HG02870 (cell line): ENCODE measurements around the gene RXFP2.

Source experiments
- ATAC-seq: cut with Tn5 transposase; IDR thresholded peaks from one replicate; pipeline ENCODE4 v1.9.1; 2021; ENCODE audit warnings: mild to moderate bottlenecking, moderate library complexity; ENCODE audit not compliant: unreplicated experiment

Gene RXFP2, protein sequence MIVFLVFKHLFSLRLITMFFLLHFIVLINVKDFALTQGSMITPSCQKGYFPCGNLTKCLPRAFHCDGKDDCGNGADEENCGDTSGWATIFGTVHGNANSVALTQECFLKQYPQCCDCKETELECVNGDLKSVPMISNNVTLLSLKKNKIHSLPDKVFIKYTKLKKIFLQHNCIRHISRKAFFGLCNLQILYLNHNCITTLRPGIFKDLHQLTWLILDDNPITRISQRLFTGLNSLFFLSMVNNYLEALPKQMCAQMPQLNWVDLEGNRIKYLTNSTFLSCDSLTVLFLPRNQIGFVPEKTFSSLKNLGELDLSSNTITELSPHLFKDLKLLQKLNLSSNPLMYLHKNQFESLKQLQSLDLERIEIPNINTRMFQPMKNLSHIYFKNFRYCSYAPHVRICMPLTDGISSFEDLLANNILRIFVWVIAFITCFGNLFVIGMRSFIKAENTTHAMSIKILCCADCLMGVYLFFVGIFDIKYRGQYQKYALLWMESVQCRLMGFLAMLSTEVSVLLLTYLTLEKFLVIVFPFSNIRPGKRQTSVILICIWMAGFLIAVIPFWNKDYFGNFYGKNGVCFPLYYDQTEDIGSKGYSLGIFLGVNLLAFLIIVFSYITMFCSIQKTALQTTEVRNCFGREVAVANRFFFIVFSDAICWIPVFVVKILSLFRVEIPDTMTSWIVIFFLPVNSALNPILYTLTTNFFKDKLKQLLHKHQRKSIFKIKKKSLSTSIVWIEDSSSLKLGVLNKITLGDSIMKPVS

DNA sequence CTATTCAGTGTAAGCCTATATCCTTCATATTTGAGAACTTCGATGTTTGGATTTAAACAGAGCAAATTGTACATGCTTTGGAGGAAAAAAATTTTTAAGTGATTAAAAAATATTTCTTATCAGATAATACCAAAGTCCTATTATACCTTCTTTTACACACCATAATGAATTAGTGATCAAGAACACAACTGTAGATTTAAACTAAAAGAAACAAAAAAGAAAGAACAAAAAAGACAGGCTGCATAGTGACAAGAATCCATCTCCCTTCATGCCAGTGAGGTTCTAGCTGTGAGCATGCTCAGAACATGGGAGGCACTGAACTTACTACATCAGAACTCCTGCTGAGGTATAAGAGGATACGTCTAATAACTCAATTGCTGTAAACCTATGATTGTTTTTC, at the start of gene RXFP2:
RXFP2 (plus strand) TSS at position 301 of the 400 bp plus-strand sequence; CDS start at position 388, 87 bp downstream.
- ATAC-seq = no peak

DNA sequence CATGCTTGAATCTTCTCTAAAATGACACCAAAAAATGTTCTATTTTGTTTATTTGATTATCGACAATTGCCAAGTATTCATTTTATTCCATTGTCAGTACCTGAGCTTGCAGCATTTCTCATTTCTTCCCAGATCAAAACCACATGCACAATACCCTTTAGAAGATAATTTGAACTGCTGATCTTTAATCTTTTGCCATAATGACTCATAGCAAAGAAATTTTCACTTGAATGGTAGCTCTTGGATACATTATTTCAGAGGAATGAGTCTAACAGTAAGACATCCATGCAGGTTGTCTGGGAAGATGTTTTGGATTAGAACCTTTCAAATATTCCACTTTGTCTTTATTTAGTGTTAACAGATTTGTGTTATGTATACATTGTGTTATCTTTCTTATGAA, 42.0 kb upstream of the RXFP2 start:
- ATAC-seq = no peak

DNA sequence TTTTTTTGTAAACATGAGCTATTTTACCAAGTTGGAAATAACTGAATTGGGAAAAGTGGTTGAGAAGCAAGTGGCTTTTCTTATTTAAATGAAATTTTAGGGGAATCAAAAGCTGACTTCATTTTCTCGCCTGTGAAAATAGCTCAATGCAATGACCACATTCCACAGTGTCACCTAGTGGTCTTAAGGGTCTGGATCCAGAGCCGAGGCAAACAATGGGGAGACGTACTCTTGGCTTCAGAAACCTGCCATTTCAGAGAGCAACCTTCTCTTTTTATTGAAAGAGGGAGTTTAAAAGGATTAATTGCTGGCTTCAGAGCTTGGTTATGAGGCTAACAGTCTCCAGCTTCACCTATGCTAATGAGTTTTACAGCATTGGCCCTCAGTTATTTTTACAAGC, 39.7 kb upstream of the RXFP2 start:
- no peak for ATAC-seq

DNA sequence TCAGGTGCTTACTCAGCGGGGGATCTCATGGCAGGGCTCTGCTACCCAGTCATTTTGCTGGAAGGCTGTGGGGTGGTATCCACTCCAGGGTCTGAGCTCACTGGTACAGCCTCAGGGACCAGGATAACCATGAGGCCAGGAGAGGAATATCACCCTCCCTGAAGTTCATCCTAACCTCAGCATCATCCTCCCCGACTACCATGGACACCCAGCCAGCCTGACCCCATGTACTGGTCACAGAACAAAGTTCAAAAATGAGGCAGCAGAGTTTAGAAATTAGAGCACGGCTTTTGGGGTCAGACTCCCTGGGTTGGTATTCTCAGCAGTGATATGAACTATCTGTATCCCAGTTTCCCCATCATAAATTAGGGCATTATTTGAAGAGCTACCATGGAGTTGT, 35.5 kb upstream of the RXFP2 start:
- ATAC-seq = no peak

DNA sequence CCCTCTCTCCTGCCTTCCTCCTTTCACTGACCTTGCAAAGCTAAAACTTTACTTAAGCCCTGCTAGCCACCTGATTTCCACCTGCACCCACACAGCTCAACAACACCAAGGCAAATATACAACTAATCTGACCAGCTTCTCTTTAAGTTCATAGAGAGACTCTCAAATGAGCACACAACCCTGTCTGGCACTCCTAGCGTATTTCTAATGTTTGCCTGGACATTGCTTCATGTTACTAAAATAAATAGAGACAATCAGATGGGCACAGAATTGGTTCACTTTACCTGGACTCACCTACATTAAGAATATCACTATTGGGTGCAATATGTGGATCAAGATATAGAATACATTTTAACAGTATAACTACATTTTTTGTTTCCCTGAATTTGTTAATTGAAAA, 33.2 kb upstream of the RXFP2 start:
- no peak for ATAC-seq

DNA sequence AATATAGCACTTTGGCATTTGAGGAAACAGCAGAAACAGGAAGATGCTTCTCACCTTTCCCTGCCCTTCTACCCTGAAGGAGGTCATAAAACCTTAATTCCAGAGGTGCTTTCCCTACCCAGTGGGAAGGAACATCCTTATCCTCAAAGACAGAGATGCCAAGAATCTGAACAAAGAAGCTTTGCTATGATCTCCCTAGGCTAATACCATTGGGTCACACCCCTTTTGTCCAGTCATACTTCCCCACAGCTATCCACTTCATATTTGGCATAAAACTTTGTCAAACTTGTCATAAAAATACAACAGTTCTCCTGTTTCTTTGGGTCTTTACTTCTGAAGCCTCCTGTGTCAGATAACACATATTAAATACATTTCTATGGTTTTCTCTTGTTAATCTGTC, 21.7 kb upstream of the RXFP2 start:
- ATAC-seq = no peak

DNA sequence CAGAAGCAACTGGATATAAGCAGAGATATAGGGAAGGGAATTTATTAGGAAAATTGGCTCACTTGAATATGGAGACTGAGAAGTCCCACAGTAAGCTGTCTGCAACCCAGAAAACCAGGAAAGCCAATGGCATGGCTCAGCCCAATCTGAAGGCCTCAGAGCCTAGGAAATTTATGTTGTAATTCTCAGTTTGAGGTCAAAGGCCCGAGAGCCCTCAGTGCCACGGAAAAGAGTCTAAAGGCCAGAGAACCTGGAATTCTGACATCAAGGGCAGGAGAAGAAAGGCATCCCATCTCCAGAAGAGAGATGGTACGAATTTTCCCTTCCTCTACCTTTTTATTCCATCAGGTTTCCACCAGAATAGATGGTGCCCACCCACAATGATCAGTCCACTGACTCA, 20.1 kb upstream of the RXFP2 start:
- no peak for ATAC-seq

DNA sequence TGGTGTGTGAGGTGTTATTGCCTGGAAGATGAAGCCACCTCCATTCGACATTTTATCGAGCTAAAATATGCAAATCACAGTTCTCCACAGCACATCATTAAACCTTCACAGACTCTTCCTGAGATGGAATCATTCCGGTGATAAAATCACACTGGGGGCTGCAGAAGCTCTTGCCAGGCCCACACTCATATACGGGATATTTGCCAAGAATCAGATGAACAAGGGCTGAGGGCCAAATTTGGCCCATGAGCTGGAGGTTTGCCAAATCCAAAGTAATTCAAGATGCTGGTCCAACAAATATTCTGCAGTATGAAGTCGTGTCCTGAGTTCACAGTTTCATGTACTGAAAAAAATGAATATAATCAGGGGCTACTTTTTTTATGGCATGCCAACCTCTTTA, 16.7 kb upstream of the RXFP2 start:
- no peak for ATAC-seq

DNA sequence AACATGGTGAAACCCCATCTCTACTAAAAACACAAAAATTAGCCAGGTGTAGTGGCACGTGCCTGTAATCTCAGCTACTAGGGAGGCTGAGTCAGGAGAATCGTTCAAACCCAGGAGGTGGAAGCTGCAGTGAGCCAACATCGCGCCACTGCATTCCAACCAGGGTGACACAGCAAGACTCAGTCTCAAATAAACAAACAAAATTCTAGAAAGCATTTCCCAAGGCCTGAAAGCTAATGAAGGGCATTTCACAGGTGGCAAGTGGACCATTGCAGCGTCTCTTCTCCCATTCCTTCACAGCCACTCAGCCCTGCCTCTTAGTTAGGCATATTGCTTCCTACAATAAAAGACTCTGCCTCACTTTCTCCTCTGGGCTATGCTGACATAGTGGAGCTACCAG, 13.5 kb upstream of the RXFP2 start:
- no peak for ATAC-seq

DNA sequence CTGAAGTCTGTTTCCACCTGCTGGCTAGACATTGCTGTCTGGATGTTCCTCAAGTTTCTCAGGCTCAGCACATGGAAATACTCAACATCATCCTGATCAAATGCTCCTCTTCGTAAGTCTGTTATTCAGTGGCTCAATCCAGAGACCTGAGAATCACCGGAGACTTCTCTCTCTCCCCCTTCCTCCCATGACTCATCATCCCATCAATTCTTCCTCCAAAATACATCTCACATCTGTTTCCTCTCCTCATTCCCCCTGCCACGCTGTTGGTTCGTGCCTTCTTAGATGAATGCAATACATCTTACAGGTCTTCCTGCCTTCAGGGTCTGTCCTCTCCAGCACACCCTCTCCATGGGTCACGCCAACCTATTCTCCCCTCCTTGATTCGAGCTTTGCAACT, 7.4 kb upstream of the RXFP2 start:
- no peak for ATAC-seq

DNA sequence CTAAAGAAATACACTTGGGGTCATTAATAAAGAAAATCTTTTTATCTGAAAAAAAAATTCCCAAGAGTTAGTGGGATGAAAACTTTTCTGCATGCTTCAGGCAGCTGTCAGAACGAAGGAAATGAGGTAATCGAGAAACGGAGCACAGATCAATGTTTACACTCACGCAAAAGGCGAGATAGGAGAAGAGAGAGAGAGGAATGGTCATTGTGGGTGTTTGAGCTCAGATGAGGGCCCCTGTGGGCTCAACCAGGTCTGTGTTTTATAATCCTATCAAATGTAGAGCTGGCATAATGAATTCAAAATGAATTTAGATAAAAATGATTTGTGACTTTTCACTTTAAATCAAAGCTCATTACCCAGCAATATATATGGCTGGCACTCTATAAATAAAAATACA, 6.3 kb upstream of the RXFP2 start:
- ATAC-seq = no peak

DNA sequence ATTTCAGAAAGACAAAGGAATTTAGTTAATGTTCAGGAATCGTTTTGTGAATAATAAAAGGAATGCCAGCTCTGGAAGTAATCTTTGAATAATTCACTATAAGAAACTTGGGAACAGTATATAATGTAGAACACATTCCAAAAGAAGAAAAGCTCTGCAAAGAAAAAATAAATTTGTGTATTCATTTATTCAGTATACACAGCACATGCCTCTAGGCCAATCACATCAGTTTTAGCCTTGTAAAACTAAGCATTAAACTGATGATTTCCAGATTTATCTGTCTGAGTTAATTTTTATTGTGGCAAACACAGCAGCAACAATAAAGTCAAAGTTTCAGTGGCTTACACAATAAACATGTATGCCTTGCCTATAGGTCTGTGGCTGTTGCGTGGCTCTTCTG, 5.7 kb upstream of the RXFP2 start:
- no peak for ATAC-seq

DNA sequence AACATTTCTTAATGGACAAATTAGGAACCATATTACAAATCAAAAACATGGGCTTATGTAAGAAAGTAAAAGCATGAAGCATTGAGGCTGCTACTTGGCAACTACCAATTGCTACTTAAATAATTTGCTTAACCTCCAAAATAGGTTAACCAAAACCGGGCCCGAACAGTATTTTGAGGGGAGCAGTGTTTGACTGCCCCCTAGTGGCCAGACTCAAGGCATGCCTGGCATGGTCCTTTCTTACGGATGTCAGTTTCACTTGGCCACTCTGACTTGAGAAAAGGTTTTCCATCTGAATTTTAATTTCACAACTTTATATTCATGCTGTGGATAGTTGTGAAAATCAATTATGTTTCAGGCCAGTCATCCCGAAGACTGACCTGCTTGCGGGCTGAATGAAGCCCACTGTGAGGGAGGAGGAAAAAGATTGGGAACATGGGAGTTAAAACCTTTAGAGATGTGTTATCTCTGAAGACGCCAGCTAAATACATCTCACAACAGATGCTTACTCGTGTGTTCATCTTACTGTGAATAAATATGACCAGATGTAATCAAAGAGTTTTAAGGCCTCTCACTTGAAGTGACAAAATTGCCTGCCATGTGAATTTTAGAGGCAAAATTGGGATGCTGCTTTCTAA, 2.9 kb downstream of the RXFP2 start:
- ATAC-seq = peak; percentile 94

DNA sequence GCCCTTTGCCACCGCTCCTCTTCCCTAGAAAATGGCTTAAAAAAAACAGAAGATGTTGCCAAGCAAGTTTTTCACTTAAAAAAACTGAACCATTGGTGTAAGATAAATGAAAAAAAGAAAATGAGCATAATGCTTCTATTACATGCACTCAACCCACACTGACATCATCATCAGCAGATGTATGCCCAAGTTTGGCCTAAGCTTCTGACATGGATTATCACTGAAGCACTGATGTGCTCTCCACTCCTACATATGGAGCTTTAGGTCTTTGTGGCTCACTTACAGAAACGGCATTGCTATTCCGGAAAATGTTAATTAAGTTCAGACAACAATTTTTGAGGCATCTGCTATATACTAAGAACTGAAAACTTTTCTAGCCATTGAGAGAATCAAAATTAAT, 8.0 kb downstream of the RXFP2 start:
- no peak for ATAC-seq

DNA sequence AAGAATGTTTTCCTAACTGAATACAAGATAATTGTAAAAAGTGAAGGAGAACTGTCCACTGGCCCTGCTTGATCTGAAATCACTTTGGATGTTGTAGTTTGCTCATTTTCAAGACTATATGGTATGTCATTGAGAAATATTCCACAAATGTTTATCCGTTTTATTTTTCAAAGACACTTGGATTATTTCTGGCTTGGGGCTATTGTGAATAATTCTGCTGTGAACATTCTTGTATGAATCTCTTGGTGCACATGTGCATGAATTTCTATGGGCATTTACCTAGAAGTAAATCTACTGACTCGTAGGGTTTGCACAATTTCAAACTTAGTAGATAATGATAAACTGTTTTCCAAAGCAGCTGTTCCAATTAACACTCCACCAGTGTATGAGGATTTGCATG, 8.6 kb downstream of the RXFP2 start:
- no peak for ATAC-seq

DNA sequence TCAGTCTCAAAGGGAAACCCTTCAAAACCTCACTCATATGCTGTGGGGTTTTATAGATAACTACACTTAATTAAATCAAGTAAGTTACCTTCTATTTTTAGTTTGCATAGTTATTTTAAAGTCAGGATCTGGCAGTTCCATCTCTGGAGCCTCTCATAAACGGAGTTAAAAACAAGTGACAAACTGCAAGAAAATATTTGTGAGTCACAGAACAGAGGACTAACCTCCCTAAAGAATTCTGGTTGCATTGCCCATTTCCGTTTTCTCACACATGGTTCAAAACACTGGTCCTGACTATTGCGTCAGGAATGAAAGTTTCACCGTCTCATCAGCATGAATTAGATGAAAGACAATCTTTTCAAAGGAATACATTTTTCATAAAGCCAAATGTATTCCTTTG, 10.6 kb downstream of the RXFP2 start:
- no peak for ATAC-seq

DNA sequence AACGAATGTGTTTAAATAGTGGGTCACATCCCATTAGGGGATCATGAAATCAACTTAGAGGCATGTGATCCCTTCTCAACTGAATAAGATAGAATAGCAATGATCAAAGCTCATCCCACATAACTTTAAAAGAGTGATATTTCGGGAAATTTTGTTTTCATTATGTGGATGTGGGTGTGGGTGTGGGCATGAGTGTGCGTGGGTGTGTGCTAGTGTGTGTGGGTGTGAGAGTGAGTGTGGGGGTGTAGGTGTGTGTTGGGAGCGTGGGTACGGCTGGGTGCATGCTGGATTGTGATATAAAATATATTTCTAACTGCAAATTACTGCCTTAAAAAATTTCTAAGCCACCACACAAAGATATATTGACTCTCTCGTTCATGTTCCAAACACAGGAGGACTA, 15.9 kb downstream of the RXFP2 start:
- no peak for ATAC-seq

DNA sequence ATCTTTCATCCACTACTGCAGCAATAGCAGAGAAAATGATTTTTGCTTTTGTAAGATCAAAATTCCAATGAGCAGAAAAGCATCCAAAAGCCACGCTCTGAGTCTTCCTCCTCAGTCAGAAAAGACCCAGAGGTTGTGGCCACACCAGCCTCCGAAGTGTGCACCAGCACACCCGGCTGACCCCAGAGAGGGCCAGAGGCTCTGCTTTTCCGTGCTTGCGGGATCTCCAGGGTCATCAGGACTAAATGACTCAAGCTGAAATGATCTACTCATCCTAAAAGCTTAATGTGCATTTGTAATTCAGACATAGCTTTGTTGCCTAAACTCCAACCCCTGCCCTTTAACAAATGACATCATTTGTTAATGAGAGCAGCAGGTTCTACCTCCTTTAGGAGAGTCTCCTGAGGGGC, 16.5 kb downstream of the RXFP2 start:
- ATAC-seq = no peak

DNA sequence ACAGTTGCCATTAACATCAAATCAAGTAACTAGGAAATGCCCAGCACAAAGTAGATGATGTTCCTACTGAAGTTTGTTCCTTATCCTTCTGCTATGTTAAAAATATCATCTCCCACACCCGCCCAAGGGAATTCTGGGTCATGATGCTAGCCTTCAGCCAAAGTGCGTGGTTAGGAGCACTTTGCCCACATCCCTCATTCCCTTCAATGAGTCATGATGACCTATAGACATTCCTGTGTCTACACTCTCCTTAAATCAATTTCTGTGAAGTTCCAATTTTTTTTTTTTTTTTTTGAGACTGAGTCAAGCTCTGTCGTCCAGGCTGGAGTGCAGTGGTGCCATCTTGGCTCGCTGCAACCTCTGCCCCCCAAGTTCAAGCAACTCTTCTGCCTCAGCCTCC, 17.0 kb downstream of the RXFP2 start:
- ATAC-seq = no peak

DNA sequence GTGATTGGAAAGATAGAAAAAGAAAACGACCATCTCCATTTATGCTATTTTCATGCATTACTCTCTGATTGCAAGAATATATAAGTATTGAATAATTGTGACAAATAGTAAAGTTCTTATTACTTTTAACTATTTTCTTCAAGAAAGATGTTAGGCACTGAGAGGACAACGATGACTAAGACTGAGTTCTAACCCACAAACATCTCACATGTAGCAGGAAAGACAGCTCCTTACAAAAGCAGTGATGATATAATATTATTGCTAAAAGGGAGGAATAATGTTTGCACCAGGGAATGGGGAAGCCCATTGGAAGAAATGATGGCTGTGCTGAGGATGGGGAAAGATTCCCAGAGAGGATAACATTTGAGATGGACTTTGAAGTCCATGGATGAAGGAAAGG, 22.6 kb downstream of the RXFP2 start:
- ATAC-seq = no peak

DNA sequence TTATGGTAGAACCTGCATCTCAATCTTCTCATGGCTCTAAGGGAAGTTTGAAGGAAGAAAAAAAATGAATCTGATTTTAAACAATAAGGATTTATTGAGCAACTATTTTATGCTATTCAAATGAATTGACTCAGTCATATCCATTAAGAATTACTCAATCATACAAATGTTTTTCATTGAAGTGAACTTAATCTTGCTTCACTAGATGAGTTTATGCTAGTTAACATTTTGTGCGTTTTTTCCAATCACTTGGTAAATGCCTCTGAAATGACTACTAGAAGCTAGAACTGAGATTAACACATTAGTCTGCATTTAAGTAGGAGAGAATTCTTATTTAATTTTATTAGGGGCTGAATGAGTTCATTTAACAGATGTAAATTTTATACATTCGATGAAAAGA, 25.2 kb downstream of the RXFP2 start:
- ATAC-seq = no peak
